Right ventricle myocardium inferior (tissue), 1 donor: Measurements from ENCODE around the gene SPG11. TPM values are rescaled to one million over a fixed set of nuclear protein-coding genes. Genes with fewer than 3 reads are reported as not detected.
A peak's percentile ranks its signal among the peaks of the same experiment; 100 is the strongest.
"Not testable (repeated sequence)": the region's sequence is repeated elsewhere in the genome, so short reads cannot be mapped to it uniquely, and the experiment has no call there.

Experiments used
- ATAC-seq: fragments of 200-7000 bp; cut with Tn5 transposase; one replicate; pipeline ENCODE4 v1.9.1; 2020; ENCODE audit warnings: mild to moderate bottlenecking, moderate library complexity
- DNase-seq: peaks from one replicate; pipeline ENCODE4 v3.0.0; 2021; ENCODE audit errors: missing footprints
- intact Hi-C: fragments of 100-400 bp; cut with DNase I; formaldehyde crosslinking; loops from one replicate; pipeline ENCODE4 v1.11.0; 2022
- total RNA-seq: library from RNA; stranded (reverse); fragmentation: NEBNext Ultra II Directional; extraction: Animal tissue kit (Norgen Biotek cat#: 25700); gene quantifications from one replicate; pipeline ENCODE4 v1.2.1, GENCODE V29; 2021
- donor health status: DM: no; HTN: yes; CAD: no; lungs with severe emphysema.

SPG11 gene
- total RNA-seq, 1 donor from 2014 or later, result 40.5 TPM

- ATAC-seq (no peak), DNase-seq (no peak)
- intact Hi-C loops, result loop anchor here (10.0 kb wide), 1 partner anchor 63 kb away; no protein-coding TSS in a partner anchor
Measured at GRCh38 chr15:44591326-44591725, 72.1 kb downstream of the SPG11 start.

DNA sequence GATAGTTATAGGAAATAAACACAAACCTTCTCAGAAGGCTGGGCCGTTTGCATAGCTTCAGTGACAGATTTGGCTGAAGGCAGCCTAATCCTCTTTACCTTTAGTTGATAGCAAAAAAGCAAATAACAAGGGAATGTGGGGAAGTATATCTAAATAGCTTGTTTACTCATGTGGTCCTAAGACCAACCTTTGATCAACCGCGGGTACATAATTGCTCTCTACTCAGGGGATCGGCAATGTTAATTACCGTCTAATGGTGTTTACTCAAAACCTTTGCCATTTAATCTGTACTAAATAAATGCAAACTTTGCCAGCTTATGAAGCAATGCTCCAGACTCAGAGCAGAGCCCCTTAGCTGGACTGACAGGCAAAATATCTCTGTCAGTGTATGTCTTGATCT is 74.9 kb downstream of the SPG11 start:
- DNase-seq, result no peak
- ATAC-seq, result no peak
- intact Hi-C loops, result no loop called here

GRCh38 chr15:44585633-44586032 is 77.8 kb downstream of the SPG11 start:
- no peak for DNase-seq
- intact Hi-C loops, result no loop called here
- no peak for ATAC-seq

DNA sequence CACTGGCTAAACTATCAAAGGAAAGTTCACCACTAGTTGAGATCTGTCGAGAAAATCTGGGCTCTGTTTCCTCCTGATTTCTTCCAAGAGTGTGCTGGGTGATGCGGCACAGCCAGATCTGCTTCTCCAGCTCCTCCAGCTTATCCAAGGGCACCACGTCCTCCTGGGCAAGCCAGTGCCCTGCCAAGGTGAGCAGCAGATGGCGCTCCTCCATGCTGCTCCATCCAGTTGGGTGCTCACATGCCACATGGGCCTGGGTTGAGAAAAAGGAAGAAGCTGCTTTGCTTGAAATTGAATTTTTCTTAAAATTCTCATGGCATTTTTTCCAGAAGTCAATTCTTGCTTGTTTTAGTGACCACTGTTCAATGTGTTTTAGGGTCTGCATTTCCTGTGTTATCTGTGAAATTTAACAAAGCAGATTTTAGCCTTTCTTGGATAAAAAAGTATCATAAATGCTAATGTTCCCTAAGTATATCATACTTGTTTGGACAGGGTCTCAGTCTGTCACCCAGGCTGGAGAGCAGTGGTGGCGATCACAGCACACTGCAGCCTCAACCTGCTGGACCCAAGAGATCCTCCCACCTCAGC is 79.2 kb downstream of the SPG11 start:
- DNase-seq (no peak), ATAC-seq (no peak)
- intact Hi-C loops, result no loop called here

DNA sequence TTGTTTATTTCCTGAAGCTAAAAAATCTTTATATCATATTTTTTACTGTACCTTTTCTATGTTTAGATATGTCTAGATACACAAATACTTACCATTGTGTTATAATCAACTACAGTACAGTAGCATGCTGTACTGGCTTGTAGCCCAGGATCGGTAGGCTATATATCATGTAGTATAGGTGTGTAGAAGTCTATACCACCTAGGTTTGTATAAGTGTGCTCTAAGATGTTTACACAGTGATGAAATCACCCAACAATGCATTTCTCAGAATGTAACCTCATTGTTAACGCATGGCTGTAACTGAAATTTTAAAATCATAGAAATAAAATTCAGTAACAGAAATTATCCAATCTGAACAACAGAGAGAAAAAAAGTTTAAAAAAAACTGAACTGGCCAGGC is 83.4 kb downstream of the SPG11 start:
- no peak for ATAC-seq
- DNase-seq, result no peak
- intact Hi-C loops, result no loop called here

- intact Hi-C loops, result no loop called here
- peak; percentile 35 for ATAC-seq
- no peak for DNase-seq
Measured at GRCh38 chr15:44574734-44575133, 88.7 kb downstream of the SPG11 start.

DNA sequence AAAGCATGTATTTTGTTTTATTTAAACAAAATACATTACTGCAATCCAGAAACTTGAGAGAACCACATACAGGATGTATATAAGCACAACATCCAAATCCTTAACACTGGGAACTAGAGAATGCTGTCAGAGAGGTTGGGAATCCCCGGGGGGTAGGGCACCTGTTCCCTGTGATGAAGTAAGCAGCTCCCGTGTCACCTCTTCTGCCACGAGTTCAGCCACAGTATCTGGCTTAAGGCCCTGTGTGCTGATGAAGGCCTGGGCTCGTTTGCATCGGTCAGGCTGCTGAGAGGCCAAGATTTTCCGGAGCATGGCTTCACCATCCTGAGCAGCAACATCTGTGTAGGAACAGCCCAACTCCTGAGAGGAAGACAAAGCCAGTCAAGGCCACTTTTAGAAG is 90.1 kb downstream of the SPG11 start:
- ATAC-seq, result no peak
- no peak for DNase-seq
- intact Hi-C loops, result no loop called here

DNA sequence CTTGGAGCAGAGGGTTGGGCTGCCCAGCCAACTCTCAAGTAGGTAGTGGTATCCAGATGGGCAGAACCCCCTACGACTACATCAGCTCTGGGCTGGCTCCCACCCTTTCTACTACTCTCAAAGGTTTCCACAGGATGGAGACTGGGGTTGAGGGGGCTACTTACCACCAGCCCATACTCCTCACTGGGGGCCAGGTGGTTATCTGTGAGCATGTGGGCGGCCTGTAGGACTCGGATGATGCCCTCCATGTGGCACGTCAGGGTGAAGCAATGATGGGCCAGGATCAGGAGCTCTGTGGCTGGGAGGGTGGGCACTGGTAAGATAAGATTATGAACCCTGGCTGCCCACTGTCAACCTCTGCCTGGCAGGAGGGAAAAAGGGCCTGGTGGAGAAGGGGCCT is 93.1 kb downstream of the SPG11 start:
- intact Hi-C loops, result no loop called here
- DNase-seq, result no peak
- ATAC-seq, result no peak

DNA sequence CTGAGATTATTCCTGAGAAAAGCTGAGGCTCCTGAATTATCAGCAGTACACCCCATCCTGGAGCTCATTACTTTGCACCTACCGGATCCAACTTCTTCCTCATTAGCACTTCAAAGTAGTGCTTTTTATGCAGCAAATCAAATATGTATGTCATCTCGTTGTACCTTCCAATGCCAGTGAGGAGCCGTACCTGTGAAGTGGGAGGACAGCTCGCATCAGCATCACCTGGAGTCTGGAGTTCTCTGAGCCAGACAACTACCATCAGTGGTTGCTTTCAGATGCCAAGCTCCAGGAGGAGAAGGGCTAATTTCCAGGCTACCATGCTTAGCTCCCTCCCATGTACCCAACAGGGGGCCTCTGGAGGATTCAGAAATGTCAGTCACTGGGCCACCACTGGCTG is 94.1 kb downstream of the SPG11 start:
- no peak for ATAC-seq
- DNase-seq, result no peak
- intact Hi-C loops, result no loop called here

DNA sequence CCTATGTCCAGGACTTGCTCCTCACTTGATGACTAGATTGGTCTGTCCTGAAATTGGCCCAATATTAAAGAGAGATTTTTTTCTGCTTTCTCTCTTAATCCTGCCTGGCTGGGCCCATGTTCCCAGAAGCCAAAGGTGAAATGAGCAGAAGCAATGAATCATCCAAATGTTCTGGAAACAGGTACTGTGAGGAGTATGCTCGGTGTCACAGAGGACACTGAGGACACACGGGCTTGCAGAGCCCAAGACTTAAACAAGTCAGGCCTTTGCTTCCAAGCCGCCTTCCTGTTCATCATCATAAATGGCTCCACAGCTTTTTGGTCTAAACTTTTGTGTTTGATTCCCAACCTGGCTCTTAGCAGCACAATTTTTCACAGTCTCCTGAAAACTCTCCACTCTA is 95.1 kb downstream of the SPG11 start:
- no peak for ATAC-seq
- intact Hi-C loops, result no loop called here
- no peak for DNase-seq

- intact Hi-C loops, result no loop called here
- DNase-seq, result no peak
- no peak for ATAC-seq
Measured at GRCh38 chr15:44566155-44566540, 97.3 kb downstream of the SPG11 start.

GRCh38 chr15:44565387-44566154 is 97.9 kb downstream of the SPG11 start:
- DNase-seq (no peak), ATAC-seq (peak; percentile 32)
- intact Hi-C loops, result no loop called here

DNA sequence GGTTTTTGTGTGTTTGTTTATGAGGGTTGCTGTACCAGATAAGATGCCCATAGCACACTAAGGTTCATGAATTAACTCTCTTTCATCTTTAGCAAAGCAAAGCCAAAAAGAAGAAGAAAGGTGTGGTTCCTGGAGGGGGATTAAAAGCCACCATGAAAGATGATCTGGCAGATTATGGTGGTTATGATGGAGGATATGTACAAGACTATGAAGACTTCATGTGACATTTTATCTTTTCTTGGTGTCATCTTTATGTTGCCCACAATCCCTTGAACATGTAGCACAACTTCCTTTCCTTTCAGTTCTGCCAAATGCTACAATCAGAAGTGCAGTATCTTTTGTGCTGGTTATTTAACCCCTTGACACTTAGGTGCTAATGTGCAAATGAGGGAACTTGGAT is 102.5 kb downstream of the SPG11 start:
- ATAC-seq, DNase-seq, intact Hi-C loops: not testable (repeated sequence)

- intact Hi-C loops, result no loop called here
- peak; percentile 73 for ATAC-seq
Measured at GRCh38 chr15:44554934-44555723, 108.3 kb downstream of the SPG11 start.

DNA sequence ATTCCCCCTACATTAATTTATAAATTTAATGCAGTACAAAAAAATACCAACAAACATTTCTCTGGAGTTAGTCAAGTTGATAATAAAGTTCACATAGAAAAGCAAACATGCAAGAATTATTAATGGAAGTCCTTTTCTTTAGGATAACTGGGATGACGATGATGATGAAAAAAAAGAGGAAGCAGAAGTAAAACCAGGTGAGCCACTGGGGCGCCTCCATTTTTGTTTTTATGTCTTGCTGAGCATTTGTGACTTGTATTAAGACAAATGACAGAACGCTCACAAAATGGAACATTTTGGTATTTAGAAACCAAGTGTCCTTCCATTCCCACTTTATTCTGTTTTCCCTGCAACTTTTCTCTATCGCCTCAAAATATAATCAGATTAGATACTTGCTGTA is 112.7 kb downstream of the SPG11 start:
- DNase-seq, result no peak
- no peak for ATAC-seq
- intact Hi-C loops, result no loop called here

More at GRCh38 chr15:44554934-44555723, 108.3 kb downstream of the SPG11 start:
- DNase-seq, result no peak

- intact Hi-C loops, result no loop called here
Measured at GRCh38 chr15:44550256-44550655, 113.2 kb downstream of the SPG11 start.

GRCh38 chr15:44549152-44549551 is 114.3 kb downstream of the SPG11 start:
- intact Hi-C loops, DNase-seq, ATAC-seq: not testable (repeated sequence)

More at GRCh38 chr15:44550256-44550655, 113.2 kb downstream of the SPG11 start:
- no peak for ATAC-seq
- DNase-seq, result no peak

DNA sequence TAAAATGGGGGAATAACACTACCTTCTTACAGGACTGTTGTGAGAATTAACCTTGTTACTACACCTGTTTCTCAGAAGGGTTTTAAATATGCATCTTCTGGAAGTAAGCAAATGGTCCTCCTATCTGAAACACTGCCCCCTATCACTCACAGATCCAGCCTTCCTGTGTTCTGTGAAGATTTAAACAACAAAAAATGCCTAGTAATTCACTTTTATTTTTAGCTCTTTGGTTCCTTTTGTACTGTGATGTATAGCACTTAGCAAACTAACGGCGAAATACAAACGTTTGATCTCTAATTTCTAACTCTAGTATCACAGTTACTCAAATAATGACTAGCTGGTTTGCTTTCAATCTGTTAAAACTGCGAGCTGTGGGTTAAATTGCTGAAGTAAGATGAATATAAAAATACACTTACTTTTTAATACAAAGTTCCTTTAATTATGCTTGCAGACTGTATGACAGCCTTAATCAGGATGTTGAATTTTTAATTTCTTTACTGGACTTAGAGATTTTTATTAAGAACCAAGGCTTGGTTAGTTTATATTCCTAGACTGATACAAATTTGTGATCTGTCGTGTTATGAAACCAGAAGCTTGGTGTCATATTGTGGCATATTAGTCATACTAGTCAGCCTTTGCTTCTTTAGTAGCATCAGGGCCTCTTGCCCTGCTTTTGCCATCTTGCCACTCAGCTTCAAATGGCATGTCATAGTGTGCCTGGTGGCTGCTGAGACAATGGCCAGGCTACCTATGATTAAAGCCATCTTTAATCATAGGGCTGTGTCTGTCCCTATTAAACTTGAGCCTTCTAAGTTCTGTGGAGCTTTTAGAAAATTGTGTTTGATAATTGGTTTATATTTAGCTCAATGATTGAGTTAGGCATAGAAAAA is 117.3 kb downstream of the SPG11 start:
- no peak for ATAC-seq
- intact Hi-C loops, result no loop called here
- no peak for DNase-seq

DNA sequence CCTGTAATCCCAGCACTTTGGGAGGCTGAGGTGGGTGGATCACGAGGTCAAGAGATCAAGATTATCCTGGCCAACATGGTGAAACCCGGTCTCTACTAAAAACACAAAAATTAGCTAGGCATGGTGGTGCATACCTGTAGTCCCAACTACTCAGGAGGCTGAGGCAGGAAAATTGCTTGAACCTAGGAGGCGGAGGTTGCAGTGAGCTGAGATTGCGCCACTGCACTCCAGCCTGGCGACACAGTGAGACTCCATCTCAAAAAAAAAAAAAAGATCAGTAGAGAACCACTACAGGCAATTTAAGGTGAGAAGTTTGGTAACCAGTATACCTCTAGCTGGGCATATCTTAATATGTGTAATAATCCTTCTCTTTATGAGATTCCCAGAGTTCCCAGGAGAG is 118.7 kb downstream of the SPG11 start:
- DNase-seq, ATAC-seq, intact Hi-C loops: not testable (repeated sequence)
